HG02763 (cell line): Measurements from ENCODE around the gene FLYWCH1.
"Not testable (repeated sequence)": the region's sequence is repeated elsewhere in the genome, so short reads cannot be mapped to it uniquely, and the experiment has no call there.

Experiments
- ATAC-seq: cut with Tn5 transposase; IDR thresholded peaks from one replicate; pipeline ENCODE4 v1.9.1; 2021; ENCODE audit warnings: mild to moderate bottlenecking, moderate library complexity; ENCODE audit not compliant: unreplicated experiment

FLYWCH1 gene

DNA sequence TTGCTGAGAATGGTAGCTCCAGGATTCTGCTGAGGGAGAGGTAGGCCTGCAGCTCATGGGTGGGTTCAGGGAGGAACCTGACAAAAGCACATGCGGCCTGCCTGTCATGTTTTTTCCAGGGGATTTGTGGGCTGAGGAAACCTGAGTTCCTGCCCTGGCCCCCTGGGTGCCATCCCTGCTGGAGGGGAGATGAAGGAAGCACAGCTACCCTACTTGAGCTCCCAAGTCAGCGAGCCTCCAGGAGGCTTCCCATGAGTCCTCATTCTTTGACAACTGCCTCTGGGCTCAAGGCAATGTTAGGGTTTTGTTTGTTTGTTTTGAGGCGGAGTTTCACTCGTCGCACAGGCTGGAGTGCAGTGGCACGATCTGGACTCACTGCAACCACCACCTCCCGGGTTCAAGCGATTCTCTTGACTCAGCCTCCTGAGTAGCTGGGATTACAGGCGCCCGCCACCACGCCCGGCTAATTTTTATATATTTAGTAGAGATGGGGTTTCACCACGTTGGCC is 12.1 kb upstream of the FLYWCH1 start:
- no peak for ATAC-seq

DNA sequence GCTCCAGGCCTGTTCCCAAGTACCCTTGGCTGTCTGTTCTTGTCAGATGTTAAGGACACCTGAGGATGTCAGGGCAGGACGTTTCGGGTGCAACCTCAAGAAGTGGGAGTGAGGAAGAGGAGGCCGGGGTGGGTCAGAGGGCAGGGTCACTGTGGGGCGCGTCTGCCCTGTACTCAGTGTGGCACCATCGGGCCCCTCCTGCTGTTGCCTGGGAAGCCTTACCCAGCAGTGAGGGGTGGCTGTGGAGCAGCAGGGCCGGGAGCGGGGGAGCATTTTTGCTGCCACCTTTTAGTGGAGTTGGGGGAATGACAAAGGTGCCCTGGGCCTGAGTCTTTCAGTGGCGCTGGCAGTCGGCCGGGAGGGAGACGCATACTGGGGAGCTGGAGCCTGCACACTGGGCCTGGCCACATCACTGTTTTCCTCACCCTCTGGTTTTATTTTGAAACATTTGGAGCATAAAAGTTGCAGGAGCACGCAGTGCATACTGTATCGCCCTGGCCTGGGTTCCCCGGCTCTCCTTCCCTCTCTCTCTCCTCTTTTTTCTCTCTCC is 11.1 kb upstream of the FLYWCH1 start:
- no peak for ATAC-seq

DNA sequence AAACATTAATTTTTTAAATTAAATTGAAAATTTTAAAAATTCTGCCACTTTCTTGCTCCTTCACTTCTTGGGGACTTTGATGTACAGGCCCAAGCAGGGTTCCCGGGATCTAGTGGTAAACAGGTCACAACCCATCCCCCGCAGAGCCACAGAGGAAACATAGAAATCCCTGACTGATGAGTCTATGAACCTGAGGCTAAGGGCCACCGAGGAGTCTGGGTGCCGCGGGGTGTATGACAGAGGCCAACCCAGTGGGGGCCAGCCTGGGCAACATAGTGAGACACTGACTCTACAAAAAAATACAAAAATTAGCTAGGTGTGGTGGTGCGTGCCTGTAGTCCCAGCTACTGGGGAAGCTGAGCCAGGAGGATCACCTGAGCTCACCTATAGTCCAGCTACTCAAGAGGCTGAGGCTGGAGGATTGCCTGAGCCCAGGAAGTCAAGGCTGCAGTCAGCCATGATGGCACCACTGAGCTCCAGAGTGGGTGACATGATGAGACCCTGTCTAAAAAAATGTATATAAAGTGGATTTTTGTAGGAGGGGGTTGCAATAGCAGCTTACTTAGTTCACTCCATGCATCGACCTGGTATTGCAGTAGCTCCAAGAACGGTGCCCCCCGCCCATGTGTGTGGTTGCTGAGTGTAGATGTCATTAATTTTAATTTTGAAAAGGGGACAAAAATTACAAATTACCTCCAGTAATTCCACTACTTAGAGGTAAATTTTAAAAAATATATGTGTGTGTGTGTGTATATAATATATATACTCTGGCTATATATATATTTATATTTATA is 9.2 kb upstream of the FLYWCH1 start:
- ATAC-seq: no peak

DNA sequence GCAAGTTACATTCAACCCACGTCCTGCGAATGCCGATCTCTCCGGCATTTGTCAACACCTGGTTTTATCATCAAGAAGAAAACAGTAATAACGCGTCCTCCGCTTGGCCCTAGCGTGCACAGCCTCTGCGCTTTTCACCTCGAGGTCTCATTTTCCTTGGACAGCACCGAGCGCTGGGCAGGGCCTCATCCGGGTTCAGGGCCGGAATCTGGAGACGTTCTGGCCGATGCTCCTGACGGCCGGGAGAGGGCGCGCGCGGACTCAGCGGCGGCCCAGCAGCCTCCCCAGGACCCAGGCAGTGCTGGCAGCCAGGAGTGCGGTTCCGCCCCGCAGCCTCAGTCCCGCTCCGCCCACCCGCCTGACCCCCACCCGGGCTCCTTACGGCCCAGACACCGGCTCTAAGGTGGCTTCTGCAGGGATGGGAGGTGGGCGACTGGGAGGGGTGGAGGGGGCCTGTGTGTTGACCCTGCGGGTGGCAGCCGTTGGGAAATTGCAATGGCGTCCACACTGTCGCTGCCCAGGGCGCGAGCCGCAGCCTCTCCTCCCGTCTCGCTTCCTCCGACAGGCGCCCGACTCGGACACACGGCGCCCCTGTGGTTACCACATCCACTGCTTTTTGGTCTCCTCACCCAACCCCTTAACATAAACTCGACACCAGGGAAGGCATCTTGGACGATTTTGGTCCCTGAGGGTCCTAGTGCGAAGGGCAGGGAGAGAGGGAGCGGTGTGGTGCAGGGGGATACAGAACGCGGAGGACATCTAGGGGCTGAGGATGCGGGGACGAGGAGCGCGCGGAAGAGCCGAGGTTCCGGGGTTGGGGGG is 7.4 kb upstream of the FLYWCH1 start:
- ATAC-seq: peak; percentile 30

DNA sequence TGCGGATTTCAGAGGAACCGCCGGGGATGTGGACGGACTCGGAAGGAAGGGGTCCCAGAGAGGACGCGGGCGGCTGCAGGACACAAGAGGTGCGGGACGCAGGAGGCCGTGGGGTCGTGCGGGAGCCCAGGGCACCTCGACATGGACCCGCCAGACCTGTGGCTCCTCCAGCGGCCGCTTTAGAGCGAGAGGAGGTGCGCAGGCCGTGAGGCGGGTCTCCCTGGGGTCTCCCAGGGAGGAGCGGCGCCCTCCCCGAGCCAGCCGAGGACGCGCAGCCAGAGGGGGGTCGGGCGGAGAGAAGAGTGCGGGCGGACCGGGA is 6.8 kb upstream of the FLYWCH1 start:
- no peak for ATAC-seq

DNA sequence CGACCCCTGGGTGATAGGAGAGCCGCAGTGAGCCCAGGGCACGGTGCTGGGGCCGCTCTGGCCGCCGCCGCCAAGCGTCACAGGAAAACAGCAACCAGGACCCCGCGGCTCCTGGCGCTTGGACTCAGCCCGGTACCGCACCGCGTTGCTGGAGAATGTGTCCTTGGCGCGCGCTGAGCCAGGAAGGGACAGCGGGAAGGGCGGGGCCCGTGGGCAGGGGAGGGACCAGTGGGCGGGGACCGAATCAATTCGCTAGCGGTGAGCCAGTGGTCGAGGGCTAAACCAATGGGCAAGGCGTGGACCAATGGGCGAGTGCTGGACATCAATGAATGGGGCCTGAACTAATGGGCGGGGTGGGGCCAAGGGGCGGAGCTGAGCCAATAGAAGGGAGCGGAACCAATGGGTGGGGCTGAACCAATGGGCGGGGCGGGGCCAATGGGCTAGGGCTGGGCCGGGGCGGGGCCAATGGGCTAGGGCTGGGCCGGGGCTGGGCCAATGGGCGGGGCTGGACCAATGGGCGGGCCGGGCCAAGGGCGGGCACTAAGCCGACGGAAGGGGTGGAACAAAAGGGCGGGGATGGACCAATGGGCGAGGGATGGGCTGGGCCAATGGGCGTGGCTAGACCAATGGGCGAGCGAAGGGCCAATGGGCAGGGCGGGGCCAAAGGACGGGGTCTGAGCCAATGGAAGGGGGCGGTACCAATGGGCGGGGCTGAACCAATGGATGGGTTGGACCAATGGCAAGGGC is 6.3 kb upstream of the FLYWCH1 start:
- peak; percentile 67 for ATAC-seq

DNA sequence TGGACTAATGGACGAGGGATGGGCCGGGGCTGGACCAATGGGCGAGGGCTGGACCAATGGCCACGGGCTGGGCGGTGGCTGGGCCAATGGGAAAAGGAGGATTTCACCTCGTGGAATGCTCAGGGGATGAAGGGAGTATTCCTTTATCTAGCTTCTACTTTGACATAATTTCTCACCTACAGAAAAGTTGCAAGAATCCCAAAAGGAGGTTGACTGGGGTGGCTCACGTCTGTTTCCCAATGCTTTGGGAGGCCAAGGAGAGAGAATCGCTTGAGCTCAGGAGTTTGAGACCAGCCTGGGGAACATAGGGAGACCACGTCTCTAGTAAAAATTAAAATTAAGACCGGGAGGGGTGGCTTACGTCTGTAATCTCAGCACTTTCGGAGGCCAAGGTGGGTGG is 5.7 kb upstream of the FLYWCH1 start:
- no peak for ATAC-seq

DNA sequence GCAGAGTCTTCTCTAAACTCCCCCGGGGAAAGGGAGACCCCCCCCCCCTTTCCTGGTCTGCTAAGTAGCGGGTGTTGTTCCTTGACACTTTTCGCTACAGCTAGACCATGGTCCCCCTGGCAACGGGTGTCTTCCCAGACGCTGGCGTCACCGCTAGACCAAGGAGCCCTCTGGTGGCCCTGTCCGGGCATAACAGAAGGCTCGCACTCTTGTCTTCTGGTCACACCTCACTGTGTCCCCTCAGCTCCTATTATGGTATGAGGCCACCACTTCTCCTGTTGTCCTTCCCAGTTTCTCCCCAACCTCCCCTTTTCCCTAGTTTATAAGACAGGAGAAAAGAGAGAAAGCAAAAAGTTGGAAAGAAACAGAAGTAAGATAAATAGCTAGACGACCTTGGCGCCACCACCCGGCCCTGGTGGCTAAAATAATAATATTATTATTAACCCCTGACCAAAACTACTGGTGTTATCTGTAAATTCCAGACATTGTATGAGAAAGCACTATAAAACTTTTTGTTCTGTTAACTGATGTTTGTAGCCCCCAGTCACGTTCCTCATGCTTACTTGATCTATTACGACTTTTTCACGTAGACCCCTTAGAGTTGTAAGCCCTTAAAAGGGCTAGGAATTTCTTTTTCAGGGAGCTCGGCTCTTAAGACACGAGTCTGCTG is 4.5 kb upstream of the FLYWCH1 start:
- not testable (repeated sequence) for ATAC-seq

DNA sequence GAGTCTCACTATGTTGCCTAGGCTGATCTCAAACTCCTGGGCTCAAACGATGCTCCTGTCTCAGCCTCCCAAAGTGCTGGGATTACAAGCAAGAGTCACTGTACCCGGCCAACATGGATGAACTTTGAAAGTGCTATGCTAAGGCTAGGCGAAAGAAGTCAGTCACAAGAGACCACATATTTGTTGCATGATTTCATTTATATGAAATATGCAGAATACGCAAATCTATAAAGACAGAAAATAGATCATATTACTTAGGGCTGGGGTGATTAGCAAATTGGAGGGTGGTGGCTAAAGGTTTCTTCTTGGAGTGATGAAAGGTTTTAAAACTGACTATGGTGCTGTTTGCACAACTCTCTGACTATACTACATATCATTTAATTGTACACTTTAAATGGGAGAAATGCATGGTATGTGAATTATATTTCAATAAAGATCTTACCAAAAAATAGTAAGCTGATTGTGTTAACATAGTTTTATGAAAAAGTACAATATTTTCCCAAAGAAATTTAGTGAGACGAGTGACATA is 1.2 kb upstream of the FLYWCH1 start:
- ATAC-seq: no peak

DNA sequence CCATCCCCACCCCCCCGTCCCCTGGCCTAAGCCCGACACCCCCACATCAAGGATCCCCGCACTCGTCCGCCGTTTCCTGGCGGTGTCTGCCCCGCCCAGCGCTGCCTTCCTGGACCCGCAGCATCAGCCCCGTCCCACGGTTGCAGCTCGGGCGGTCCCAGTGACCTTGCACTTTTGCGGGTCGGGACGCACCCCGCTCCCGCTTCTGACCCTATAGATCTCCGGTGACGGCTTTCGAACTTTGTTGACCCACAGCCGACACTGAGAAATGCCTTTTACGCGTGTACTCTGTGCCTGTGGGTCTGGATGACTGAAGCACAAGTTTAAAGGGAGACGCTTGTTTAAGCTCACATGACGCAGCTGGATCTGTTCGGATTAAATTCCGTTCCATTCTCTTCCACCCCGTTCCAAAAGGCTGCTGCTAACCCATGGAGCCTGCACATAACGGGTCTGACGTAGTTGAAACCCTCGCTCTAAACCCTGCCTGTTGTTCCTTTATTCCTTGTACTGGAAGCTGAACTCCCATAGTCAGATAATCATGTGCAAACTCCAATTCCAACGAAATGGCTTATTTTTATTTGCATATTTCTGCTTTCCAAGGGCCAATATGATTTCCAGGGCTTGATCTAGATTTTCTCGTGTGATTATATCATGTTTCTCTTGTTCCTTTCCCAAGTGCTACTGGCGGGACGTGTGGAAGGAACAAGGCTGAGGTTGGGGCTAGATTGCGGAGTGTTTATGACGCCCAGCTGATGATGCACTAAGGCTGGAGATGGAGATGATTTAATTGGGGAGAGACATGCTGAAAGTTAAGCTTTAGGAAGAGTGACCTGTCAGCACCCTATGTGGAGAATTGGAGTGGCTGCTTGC is 834 bp downstream of the FLYWCH1 start:
- peak; percentile 18 for ATAC-seq

DNA sequence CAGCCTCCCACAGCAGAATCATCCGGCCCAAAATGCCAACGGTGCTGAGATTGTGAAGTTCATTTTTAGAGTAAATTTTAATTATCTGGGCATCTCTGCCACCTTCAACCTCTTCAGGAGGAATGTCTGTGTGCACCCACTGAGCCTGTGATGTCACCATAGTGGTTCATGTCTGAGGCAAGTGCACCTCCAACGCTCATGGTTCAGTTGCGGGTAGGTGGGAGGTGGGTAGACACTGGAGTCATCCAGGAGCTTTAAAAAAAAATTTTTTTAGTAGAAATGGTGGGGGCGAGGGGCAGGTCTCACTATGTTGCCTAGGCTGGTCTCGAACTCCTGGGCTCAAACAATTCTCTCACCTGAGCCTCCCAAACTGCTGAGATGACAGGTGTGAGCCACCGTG is 1.9 kb downstream of the FLYWCH1 start:
- ATAC-seq: no peak

DNA sequence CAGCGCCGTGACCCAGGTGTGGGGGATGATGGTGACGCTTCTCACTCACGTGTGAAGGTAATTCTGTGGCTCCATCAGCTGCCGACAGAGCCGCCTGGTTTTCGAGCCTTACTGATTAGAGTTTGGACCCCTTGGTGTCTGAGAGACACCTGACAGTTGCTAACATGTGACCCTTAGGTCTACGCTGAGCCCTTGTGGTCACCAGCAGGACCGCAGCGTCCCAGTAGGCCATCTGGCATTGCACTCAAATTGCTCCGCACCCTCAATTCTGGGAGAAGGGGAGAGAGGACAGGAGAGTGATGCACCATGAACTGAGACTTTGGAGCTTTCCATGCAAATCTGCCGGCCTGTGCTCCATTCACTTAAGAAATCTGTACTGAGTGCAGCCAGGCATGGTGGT is 2.5 kb downstream of the FLYWCH1 start:
- no peak for ATAC-seq

DNA sequence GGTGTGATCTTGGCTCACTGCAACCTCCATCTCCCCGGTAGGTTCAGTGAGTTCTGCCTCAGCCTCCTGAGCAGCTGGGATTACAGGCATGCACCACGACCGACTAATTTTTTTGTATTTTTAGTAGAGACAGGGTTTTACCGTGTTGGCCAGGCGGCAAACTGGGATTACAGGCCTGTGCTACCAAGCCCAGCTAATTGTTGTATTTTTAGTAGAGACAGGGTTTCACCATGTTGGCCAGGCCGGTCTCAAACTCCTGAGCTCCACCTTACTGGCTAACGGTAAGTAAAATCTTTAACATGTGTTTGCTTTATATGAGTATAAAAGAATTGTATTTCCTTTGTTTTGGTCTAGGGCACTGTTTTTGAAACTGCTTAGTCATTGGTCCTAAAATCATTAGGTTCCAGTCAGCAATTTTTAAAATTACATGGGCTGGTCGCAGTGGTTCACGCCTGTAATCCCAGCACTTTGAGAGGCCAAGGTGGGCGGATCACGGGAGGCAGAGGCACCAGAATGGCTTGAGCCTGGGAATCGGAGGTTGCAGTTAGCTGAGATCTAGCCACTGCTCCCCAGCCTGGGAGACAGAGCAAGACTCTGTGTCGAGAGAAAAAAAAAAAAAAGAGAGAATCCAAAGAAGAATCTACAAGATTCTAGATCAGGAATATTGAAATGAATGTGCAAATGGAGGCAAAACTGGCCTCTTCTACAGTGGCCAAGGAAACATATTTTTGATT is 3.6 kb downstream of the FLYWCH1 start:
- ATAC-seq: no peak

DNA sequence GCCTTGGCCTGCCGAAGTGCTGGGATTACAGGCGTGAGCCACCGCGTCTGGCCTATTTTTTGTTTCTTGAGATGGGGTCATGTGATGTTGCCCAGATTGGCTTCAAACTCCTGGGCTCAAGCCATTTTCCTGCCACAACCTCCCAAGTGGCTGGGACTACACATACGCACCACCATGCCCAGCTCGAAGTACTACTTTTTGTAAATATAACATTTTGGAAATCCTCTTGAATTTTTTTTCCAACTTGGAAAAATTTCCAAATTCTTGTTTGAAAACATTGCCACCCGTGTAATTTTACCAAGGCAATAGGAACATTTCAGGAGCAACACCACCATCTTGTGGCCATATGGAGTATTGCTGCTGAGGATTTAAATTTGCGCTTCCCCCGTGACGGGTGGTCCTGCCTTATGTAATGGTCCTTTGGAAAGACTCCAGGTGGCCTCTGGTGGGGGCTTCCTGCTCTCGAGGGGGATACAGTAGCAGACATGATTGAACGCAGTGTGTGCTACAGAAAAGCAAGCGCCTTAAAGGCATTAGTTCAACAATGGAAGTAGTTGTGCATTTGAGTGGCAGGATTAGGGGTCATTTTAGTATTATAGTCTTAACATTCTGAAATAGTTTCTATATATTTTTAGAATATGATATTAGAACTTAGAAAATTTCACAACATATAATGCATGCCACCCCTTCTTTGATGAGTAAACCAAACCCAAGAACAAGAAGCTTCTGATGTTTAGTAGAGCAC is 8.0 kb downstream of the FLYWCH1 start:
- ATAC-seq: no peak

DNA sequence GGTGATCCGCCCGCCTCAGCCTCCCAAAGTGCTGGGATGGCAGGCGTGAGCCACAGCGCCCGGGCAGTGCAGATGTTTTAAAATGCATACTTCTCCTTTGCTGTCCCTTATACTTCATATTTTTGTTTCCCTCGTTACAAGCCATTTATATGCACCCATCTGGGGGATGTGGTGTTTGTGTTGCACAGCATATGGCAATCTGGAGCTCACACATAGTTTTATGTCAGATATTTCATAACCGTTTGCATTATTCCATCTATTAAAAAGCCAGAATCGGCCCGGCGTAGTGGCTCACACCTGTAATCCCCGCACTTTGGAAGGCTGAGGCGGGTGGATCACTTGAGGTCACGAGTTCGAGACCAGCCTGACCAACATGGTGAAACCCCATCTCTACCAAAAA is 11.8 kb downstream of the FLYWCH1 start:
- ATAC-seq: no peak

DNA sequence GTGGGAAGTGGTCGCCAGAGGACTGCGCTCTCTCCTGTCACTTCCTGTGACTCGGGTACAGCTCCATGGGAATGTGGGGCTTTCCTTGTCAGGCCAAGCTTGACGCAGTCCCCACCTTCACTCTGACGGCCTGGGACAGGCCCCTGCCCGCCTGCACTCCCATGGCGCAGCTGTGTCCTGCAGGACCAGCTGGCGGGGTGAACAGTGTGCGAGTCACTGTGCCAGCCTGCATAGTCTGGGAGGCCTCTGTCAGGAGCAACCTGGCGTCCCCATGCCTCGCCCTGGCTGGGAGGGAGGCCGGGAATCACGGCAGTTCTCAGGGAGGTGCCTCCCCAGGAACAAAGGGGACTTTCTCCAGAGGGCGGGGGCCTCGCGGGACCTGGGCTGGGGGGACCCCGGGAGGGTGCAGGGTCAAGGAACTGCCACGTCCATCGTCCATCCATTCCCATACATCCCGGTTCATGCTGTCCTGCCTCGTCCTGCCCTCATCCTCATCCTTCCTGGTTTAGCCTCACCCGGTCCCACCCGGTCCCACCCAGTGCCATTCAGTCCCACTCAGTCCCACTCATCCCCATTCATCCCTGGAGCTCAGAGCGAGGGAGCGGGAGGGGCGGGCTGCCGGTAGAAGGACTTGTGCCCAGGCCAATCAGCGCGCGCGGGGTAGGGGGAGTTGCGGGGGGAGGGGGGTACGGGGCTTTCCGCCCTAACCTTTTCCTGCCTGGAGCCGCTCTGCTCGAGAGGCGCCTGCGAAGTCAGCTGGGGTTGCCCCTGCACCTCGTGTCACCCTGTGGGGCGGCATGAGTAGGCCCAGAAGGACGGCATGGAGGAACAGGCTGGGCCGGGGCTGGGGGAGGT is 13.4 kb downstream of the FLYWCH1 start:
- no peak for ATAC-seq

DNA sequence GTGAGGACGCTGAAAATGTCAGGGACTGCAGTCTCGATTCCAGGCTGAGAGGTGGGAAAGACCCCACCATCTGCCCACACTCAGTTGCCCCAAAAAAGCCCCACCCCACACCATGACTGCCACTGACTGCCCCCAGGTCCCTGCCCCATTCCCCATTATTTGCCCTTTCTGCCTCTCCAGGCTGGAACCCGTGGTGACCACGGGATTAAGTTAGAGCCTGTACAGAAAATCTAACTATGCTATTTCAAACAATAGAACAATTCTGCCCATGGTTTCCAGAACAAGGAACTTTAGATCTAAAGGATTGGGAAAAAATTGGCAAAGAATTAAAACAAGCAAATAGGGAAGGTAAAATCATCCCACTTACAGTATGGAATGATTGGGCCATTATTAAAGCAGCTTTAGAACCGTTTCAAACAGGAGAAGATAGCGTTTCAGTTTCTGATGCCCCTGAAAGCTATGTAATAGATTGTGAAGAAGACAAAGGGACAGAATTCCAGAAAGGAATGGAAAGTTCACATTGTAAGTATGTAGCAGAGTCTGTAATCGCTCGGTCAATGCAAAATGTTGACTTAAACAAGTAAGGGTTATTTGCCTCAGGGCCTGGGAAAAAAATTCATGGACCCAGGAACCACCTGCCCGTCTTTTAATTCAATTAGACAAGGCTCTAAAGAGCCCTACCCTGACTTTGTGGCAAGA is 14.4 kb downstream of the FLYWCH1 start:
- ATAC-seq: no peak
